ENCODE data around the gene FMN1.

DNA sequence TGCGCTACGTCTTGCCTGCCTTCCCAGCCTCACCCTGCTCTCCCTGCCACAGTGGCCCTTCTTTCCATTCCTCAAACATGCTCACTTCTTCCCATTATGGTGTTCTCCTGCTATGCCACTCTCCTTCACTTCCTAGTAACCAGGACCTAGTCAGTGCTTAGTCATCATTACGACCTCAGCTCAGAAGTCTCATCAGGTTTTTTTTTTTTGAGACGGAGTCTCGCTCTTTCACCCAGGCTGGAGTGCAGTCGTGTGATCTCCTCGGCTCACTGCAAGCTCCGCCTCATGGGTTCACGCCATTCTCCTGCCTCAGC, 327.2 kb downstream of the FMN1 start:
- TF ChIP-seq, protein P1, sequence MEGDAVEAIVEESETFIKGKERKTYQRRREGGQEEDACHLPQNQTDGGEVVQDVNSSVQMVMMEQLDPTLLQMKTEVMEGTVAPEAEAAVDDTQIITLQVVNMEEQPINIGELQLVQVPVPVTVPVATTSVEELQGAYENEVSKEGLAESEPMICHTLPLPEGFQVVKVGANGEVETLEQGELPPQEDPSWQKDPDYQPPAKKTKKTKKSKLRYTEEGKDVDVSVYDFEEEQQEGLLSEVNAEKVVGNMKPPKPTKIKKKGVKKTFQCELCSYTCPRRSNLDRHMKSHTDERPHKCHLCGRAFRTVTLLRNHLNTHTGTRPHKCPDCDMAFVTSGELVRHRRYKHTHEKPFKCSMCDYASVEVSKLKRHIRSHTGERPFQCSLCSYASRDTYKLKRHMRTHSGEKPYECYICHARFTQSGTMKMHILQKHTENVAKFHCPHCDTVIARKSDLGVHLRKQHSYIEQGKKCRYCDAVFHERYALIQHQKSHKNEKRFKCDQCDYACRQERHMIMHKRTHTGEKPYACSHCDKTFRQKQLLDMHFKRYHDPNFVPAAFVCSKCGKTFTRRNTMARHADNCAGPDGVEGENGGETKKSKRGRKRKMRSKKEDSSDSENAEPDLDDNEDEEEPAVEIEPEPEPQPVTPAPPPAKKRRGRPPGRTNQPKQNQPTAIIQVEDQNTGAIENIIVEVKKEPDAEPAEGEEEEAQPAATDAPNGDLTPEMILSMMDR (IDR thresholded peaks at IDR 0.05; ENCODE audit: low read depth, low read length, poor library complexity, severe bottlenecking), result no peak
- TF ChIP-seq EZH2phosphoT487 (IDR thresholded peaks at IDR 0.05; ENCODE audit: borderline replicate concordance, low read length), result no peak

Data from DOHH2 (cell line).